IPS-NIHi11 (cell line): ENCODE measurements around the gene CELA3A.
"Not testable (repeated sequence)": the region's sequence is repeated elsewhere in the genome, so short reads cannot be mapped to it uniquely, and the experiment has no call there.

Source experiments
- DNase-seq: peaks from one replicate; pipeline ENCODE4 v3.0.0; 2012; ENCODE audit warnings: mixed read lengths, low spot score

CELA3A gene

GRCh38 chr1:21981253-21981652, 20.2 kb upstream of the CELA3A start:
- not testable (repeated sequence) for DNase-seq

GRCh38 chr1:21982122-21982521, 19.3 kb upstream of the CELA3A start:
- not testable (repeated sequence) for DNase-seq

GRCh38 chr1:21983539-21983938, 17.9 kb upstream of the CELA3A start:
- DNase-seq, result not testable (repeated sequence)

- not testable (repeated sequence) for DNase-seq
These were observed 15.6 kb upstream of the CELA3A start for GRCh38 chr1:21985893-21986292.

- not testable (repeated sequence) for DNase-seq
These were observed 15.1 kb upstream of the CELA3A start for GRCh38 chr1:21986386-21986785.

GRCh38 chr1:21989672-21990393, 11.6 kb upstream of the CELA3A start:
- DNase-seq, result not testable (repeated sequence)

- DNase-seq, result not testable (repeated sequence)
These were observed 9.3 kb upstream of the CELA3A start for GRCh38 chr1:21992186-21992585.

GRCh38 chr1:21994716-21995115, 6.7 kb upstream of the CELA3A start:
- DNase-seq, result not testable (repeated sequence)

- not testable (repeated sequence) for DNase-seq
These were observed 4.8 kb upstream of the CELA3A start for GRCh38 chr1:21996663-21996970.

GRCh38 chr1:21997891-21998623, 3.4 kb upstream of the CELA3A start:
- not testable (repeated sequence) for DNase-seq

- peak; percentile 27 for DNase-seq
These were observed 2.7 kb upstream of the CELA3A start for GRCh38 chr1:21998624-21999294.

GRCh38 chr1:21999645-22000044, 1.8 kb upstream of the CELA3A start:
- DNase-seq, result not testable (repeated sequence)

GRCh38 chr1:22002461-22002860, 1.0 kb downstream of the CELA3A start:
- not testable (repeated sequence) for DNase-seq

GRCh38 chr1:22002875-22003274, 1.4 kb downstream of the CELA3A start:
- not testable (repeated sequence) for DNase-seq

GRCh38 chr1:22003959-22004358, 2.5 kb downstream of the CELA3A start:
- DNase-seq, result not testable (repeated sequence)

GRCh38 chr1:22005261-22006149, 4.0 kb downstream of the CELA3A start:
- DNase-seq, result not testable (repeated sequence)

GRCh38 chr1:22006736-22007135, 5.3 kb downstream of the CELA3A start:
- not testable (repeated sequence) for DNase-seq

GRCh38 chr1:22007262-22007661, 5.8 kb downstream of the CELA3A start:
- DNase-seq, result not testable (repeated sequence)

GRCh38 chr1:22009566-22009965, 8.1 kb downstream of the CELA3A start:
- DNase-seq, result not testable (repeated sequence)

- not testable (repeated sequence) for DNase-seq
These were observed 11.3 kb downstream of the CELA3A start for GRCh38 chr1:22012752-22013151.

GRCh38 chr1:22014575-22015206, 13.2 kb downstream of the CELA3A start:
- DNase-seq, result not testable (repeated sequence)
